Stimulated activated CD4-positive, alpha-beta T cell treated with anti-CD3 and anti-CD28 coated beads, TNF-alpha, amount 100 ng/mL, for 1 hour (primary cell): ENCODE data around the gene GHR.
"Not testable (repeated sequence)": the region's sequence is repeated elsewhere in the genome, so short reads cannot be mapped to it uniquely, and the experiment has no call there.

Source experiments
- DNase-seq, 3 donors: peaks; one replicate each; pipeline ENCODE4 v3.0.0-alpha.2; 2020; ENCODE audit warnings: low read depth in 3 of 3, low spot score in 1 of 3

Gene GHR

GRCh38 chr5:42566652-42567295 lies 143.5 kb downstream of the GHR start:
- DNase-seq, result no peak

- DNase-seq, result no peak
Measured at GRCh38 chr5:42569325-42569724, 146.1 kb downstream of the GHR start.

- no peak for DNase-seq
Measured at GRCh38 chr5:42569953-42570548, 146.8 kb downstream of the GHR start.

- no peak for DNase-seq
Measured at GRCh38 chr5:42570966-42571960, 148.0 kb downstream of the GHR start.

GRCh38 chr5:42572313-42572712 lies 149.1 kb downstream of the GHR start:
- no peak for DNase-seq

GRCh38 chr5:42573386-42573785 lies 150.1 kb downstream of the GHR start:
- no peak for DNase-seq

GRCh38 chr5:42575914-42576313 lies 152.7 kb downstream of the GHR start:
- not testable (repeated sequence) for DNase-seq

- DNase-seq, result not testable (repeated sequence)
Measured at GRCh38 chr5:42578901-42579300, 155.7 kb downstream of the GHR start.

GRCh38 chr5:42579320-42579719 lies 156.1 kb downstream of the GHR start:
- no peak for DNase-seq

GRCh38 chr5:42581845-42582244 lies 158.6 kb downstream of the GHR start:
- no peak for DNase-seq

- no peak for DNase-seq
Measured at GRCh38 chr5:42582723-42583122, 159.5 kb downstream of the GHR start.

- DNase-seq, result no peak
Measured at GRCh38 chr5:42583322-42583721, 160.1 kb downstream of the GHR start.

- DNase-seq, result no peak
Measured at GRCh38 chr5:42586625-42587024, 163.4 kb downstream of the GHR start.

- DNase-seq, result no peak
Measured at GRCh38 chr5:42587096-42587723, 164.0 kb downstream of the GHR start.

- DNase-seq, result no peak
Measured at GRCh38 chr5:42590566-42590965, 167.3 kb downstream of the GHR start.

GRCh38 chr5:42591015-42591414 lies 167.8 kb downstream of the GHR start:
- no peak for DNase-seq

- no peak for DNase-seq
Measured at GRCh38 chr5:42592401-42593140, 169.3 kb downstream of the GHR start.

- DNase-seq, result no peak
Measured at GRCh38 chr5:42593591-42593990, 170.4 kb downstream of the GHR start.

- no peak for DNase-seq
Measured at GRCh38 chr5:42595597-42595996, 172.4 kb downstream of the GHR start.

- DNase-seq, result no peak
Measured at GRCh38 chr5:42596817-42597216, 173.6 kb downstream of the GHR start.
